Activated CD8-positive, alpha-beta T cell treated with anti-CD3 and anti-CD28 coated beads for 36 hours (primary cell): ENCODE measurements around the gene FBXO28. TPM values are rescaled to one million over a fixed set of nuclear protein-coding genes. Genes with fewer than 3 reads are reported as not detected.

Experiments
- ATAC-seq: fragments of 200-7000 bp; cut with Tn5 transposase; one replicate; pipeline ENCODE4 v1.10.0; 2021; ENCODE audit warnings: mild to moderate bottlenecking, moderate library complexity
- CTCF ChIA-PET: fragments of 350-600 bp; sonication (Branson Sonifier 250); formaldehyde crosslinking; loops from one replicate; lab custom pipeline; 2021; ENCODE audit warnings: antibody characterized with exemption; lab: Charles Lee
- POLR2A ChIA-PET: fragments of 350-600 bp; sonication (Branson Sonifier 250); formaldehyde crosslinking; loops from one replicate; lab custom pipeline; 2021; ENCODE audit warnings: antibody characterized with exemption; lab: Charles Lee
- DNase-seq: peaks from one replicate; pipeline ENCODE4 v3.0.0-alpha.2; 2020
- H3K27ac Mint-ChIP-seq: one replicate; pipeline ENCODE4 v1.8.0; 2021; ENCODE audit warnings: mild to moderate bottlenecking, mixed read lengths
- H3K27me3 Mint-ChIP-seq: one replicate; pipeline ENCODE4 v1.8.0; 2021; ENCODE audit warnings: mixed read lengths
- H3K36me3 Mint-ChIP-seq: one replicate; pipeline ENCODE4 v1.8.0; 2021; ENCODE audit warnings: low read depth, mixed read lengths
- H3K4me1 Mint-ChIP-seq: one replicate; pipeline ENCODE4 v1.8.0; 2021; ENCODE audit warnings: low read depth, mixed read lengths
- H3K4me3 Mint-ChIP-seq: one replicate; pipeline ENCODE4 v1.8.0; 2021; ENCODE audit warnings: mild to moderate bottlenecking, moderate library complexity, mixed read lengths
- H3K9me3 Mint-ChIP-seq: one replicate; pipeline ENCODE4 v1.8.0; 2021; ENCODE audit warnings: mixed read lengths
- intact Hi-C: fragments of 100-400 bp; cut with micrococcal nuclease; formaldehyde crosslinking; loops from one replicate; pipeline ENCODE4 v1.10.0; 2022
- total RNA-seq, 2 experiments: library from RNA; stranded (reverse); gene quantifications; one replicate each; pipeline ENCODE4 v1.2.3, GENCODE V29; 2021
- TF ChIP-seq, protein P1 (sequence below): fragments of 200-600 bp; IDR thresholded peaks from one replicate; pipeline ENCODE4 v1.8.0; 2022; ENCODE audit warnings: antibody characterized with exemption, mild to moderate bottlenecking

Gene FBXO28
- 10 to 100 TPM; 21.5 to 21.7 TPM for total RNA-seq

DNA sequence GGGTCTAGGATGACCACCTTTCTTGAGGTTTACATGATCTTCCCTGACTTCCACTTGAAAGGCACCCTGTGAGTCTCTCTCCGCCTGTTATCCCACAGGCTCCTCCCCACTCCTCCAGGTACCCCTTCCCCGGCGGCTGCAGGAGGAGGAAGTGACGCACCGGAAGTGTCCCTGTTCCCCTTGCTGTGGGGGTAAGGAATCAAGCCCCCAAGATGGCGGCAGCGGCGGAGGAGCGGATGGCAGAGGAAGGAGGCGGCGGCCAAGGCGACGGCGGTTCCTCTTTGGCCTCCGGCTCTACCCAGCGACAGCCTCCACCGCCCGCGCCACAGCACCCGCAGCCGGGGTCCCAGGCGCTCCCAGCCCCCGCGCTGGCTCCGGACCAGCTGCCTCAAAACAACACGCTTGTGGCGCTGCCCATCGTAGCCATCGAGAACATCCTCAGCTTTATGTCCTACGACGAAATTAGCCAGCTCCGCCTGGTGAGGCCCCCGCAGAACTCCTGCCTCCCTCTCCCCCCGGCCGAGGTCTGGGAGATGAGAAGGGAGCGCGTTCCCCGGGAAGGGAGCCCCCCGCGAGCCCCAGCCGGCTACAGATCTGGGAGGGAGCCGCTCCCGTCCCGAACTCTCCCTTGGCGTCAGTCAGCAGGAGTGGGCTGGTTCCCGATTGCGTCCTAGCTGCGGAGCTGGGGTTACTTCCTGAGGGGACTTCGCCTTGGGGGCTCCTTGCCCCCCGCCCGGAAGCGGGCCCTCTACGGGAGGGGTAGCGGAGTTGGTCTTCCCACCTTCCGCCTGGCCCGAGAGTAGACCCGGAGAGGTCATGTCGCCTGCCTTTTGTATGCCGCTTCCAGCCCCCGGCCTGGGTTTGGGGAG, at the start of gene FBXO28:
TSS of gene FBXO28 (plus strand) at position 194 of the 869 bp plus-strand sequence. CDS start at position 213, 19 bp downstream.
- DNase-seq (peak; percentile 97), ATAC-seq (peak; percentile 98)
- peak within 1 kb of the TSS; percentile 80 for H3K4me3 Mint-ChIP-seq
- POLR2A ChIA-PET: interaction anchor here (0.8 to 1.0 kb wide), 3 partner anchors 37 to 220 kb away, joined by 3 read pairs; partner anchors contain the start of gene DEGS1
- CTCF ChIA-PET: interaction anchor here (0.5 to 4.8 kb wide), 2 partner anchors 51 to 219 kb away, joined by 4 to 33 read pairs; no protein-coding TSS in a partner anchor
- TF ChIP-seq, protein P1, sequence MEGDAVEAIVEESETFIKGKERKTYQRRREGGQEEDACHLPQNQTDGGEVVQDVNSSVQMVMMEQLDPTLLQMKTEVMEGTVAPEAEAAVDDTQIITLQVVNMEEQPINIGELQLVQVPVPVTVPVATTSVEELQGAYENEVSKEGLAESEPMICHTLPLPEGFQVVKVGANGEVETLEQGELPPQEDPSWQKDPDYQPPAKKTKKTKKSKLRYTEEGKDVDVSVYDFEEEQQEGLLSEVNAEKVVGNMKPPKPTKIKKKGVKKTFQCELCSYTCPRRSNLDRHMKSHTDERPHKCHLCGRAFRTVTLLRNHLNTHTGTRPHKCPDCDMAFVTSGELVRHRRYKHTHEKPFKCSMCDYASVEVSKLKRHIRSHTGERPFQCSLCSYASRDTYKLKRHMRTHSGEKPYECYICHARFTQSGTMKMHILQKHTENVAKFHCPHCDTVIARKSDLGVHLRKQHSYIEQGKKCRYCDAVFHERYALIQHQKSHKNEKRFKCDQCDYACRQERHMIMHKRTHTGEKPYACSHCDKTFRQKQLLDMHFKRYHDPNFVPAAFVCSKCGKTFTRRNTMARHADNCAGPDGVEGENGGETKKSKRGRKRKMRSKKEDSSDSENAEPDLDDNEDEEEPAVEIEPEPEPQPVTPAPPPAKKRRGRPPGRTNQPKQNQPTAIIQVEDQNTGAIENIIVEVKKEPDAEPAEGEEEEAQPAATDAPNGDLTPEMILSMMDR: no peak
- peaks cover 27% of the 10 kb centered on the region for H3K4me1 Mint-ChIP-seq
- no peaks in the 10 kb centered on the region for H3K9me3 Mint-ChIP-seq
- intact Hi-C loops: loop anchor here (10.0 kb wide), 1 partner anchor 71 kb away; the partner anchor contains the start of gene DEGS1
- peaks cover 2% of the 10 kb centered on the region for H3K27me3 Mint-ChIP-seq
- peaks cover 5% of the 10 kb centered on the region for H3K36me3 Mint-ChIP-seq
- peak within 1 kb of the TSS; percentile 84 for H3K27ac Mint-ChIP-seq

DNA sequence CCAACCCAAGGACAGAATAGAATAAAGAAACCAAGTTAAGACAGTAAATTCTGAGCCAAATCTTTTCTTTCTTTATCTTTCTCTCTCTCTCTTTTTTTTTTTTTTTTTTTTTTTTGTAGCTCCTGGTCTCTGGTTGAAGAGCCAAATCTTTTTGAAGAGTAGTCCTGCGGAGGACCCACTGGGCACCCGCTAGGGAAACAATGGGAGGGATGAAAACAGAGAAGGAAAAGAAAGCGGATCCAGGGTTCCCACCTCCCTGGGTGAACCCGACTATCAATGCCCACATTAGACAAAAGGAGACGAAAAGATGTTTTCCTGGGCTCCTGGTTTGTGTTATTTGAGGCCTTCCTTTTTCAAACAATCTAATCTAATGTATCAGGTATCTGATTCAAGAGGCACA, 49.8 kb upstream of the FBXO28 start:
- TF ChIP-seq, protein P1: no peak
- ChIA-PET POLR2A (no interaction called here), CTCF (interaction anchor here (3.2 kb wide), 1 partner anchor 13 kb away, joined by 13 read pairs; no protein-coding TSS in a partner anchor)
- Mint-ChIP-seq H3K4me1 (peaks cover 2% of the 10 kb centered on the region), H3K4me3 (no peak overlapping the region), H3K27ac (no peak overlapping the region), H3K36me3 (no peaks in the 10 kb centered on the region), H3K9me3 (no peaks in the 10 kb centered on the region), H3K27me3 (peaks cover 2% of the 10 kb centered on the region)
- no peak for ATAC-seq
- intact Hi-C loops: no loop called here
- DNase-seq: no peak

DNA sequence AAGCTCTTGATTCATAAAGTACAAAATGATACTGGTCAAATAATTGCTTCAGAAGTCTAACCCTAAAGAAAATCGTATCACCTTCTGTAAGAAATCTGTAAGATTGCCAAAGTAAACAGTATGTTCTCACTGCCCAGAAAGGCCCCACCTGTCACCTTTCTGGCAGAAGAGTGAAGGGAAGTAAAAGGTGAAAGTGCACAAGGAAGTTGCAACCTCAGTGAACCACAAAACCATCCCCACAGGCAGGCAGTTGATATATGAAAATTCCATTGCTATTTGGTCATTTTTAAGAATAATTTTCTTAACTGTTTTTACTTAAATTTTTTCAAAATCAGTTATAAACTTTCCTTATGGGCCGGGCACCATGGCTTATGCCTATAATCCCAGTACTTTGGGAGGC, 48.5 kb upstream of the FBXO28 start:
- POLR2A ChIA-PET: interaction anchor here (0.6 kb wide), 1 partner anchor 194 kb away, joined by 4 read pairs; no protein-coding TSS in a partner anchor
- Mint-ChIP-seq H3K27ac (no peak overlapping the region), H3K27me3 (peaks cover 10% of the 10 kb centered on the region), H3K4me1 (peaks cover 2% of the 10 kb centered on the region), H3K9me3 (no peaks in the 10 kb centered on the region), H3K4me3 (no peak overlapping the region), H3K36me3 (no peaks in the 10 kb centered on the region)
- TF ChIP-seq, protein P1: no peak
- CTCF ChIA-PET: interaction anchor here (3.2 kb wide), 1 partner anchor 14 kb away, joined by 13 read pairs; no protein-coding TSS in a partner anchor
- DNase-seq (no peak), ATAC-seq (no peak)
- intact Hi-C loops: no loop called here

GRCh38 chr1:224067207-224067606, 46.7 kb upstream of the FBXO28 start:
- no peaks in the 10 kb centered on the region for H3K36me3 Mint-ChIP-seq
- intact Hi-C loops: no loop called here
- no peak overlapping the region for H3K4me3 Mint-ChIP-seq
- ChIA-PET POLR2A (no interaction called here), CTCF (interaction anchor here (1.1 to 1.9 kb wide), 2 partner anchors 16 to 17 kb away, joined by 5 to 6 read pairs; no protein-coding TSS in a partner anchor)
- DNase-seq (no peak), ATAC-seq (no peak)
- peaks cover 2% of the 10 kb centered on the region for H3K4me1 Mint-ChIP-seq
- peak overlapping the region; percentile 23 for H3K27ac Mint-ChIP-seq
- H3K9me3 Mint-ChIP-seq: no peaks in the 10 kb centered on the region
- H3K27me3 Mint-ChIP-seq: peaks cover 10% of the 10 kb centered on the region
- TF ChIP-seq, protein P1: no peak
